ENCODE measurements around the gene MRC2. TPM values are rescaled to one million over a fixed set of nuclear protein-coding genes. Genes with fewer than 3 reads are reported as not detected.

The MRC2 gene
- total and polyA plus RNA-seq, 2 of the 13 experiments (the other 11 are each of a cell fraction or from before 2014, with no cell fraction given), result not detected

- H3K27ac ChIP-seq (ENCODE audit: extremely low read length, insufficient read depth, low read length), result no peak overlapping the region
- no peaks in the 10 kb centered on the region for H4K20me1 ChIP-seq (ENCODE audit: insufficient read depth, low read length)
- H3K79me2 ChIP-seq (ENCODE audit: insufficient read depth, low read length), result no peaks in the 10 kb centered on the region
- no peaks in the 10 kb centered on the region for H3K27me3 ChIP-seq (ENCODE audit: control insufficient read depth in 1 of 2, insufficient read depth in 2 of 2, low read length in 2 of 2)
- no peak overlapping the region for H3K4me3 ChIP-seq (replicated peaks in 1 of 3; ENCODE audit: insufficient read depth in 1 of 3, low read depth in 2 of 3, low read length in 3 of 3)
- DNase-seq (ENCODE audit: low spot score) (no peak), FAIRE-seq (no peak), ATAC-seq (peak; percentile 26; the same call in 2 of the 3 replicates)
- 94% methylated on average over 9 of the region's 9 CpGs for WGBS (ENCODE audit: low lambda C conversion rate)
- intact Hi-C loops (cut with micrococcal nuclease; ENCODE audit: unreplicated experiment) (no loop called here), in situ Hi-C loops (cut with HindIII; ENCODE audit: extremely low pct_ligation_motif_present, low pct_unique_long_range_greater_than_20kb) (no loop called here)
- no peak overlapping the region for H2AFZ ChIP-seq (ENCODE audit: low read length)
- H3K9me3 ChIP-seq (ENCODE audit: low read length), result no peaks in the 10 kb centered on the region
- no peak overlapping the region for H3K4me2 ChIP-seq (ENCODE audit: low read depth, low read length)
- TF ChIP-seq CTCF (CRISPR knock-in tag; IDR thresholded peaks at IDR 0.05) (peak; percentile 33; the same call in 1 of the 2 replicates), ZNF598 (CRISPR knock-in tag; IDR thresholded peaks at IDR 0.05; ENCODE audit: borderline replicate concordance) (no peak), ZNF10 (CRISPR knock-in tag; IDR thresholded peaks at IDR 0.05; ENCODE audit: borderline replicate concordance, low read depth) (no peak), STAG1 (CRISPR knock-in tag; IDR thresholded peaks at IDR 0.05) (0 out of 2 replicates have a peak, but pooled peaks have one; percentile 16), DBP (CRISPR knock-in tag; IDR thresholded peaks at IDR 0.05; ENCODE audit: not compliant biosample characterization) (no peak), ZNF143 (CRISPR knock-in tag; IDR thresholded peaks at IDR 0.05) (no peak), ISX (CRISPR knock-in tag; conservative IDR thresholded peaks at IDR 0.05) (no peak), KMT2A (CRISPR knock-in tag; IDR thresholded peaks at IDR 0.05) (no peak), POGZ (CRISPR knock-in tag; IDR thresholded peaks at IDR 0.05) (no peak)
- no peaks in the 10 kb centered on the region for H3K4me1 ChIP-seq (ENCODE audit: insufficient read depth, low read length)
- H3K9ac ChIP-seq (ENCODE audit: insufficient read depth, low read depth, low read length), result no peak overlapping the region
- POLR2A ChIA-PET, result no interaction called here
- CTCF ChIA-PET (ENCODE audit: low intra/inter-chr PET ratio, low total read pairs), result no interaction called here
- peaks cover 9 to 69% of the 10 kb centered on the region in 2 experiments; a peak in 4 of 5 replicates for H3K36me3 ChIP-seq (replicated peaks in 1 of 2; ENCODE audit: control insufficient read depth in 1 of 2, insufficient read depth in 2 of 2, low read length in 2 of 2)
- BruUV-seq (replicated peaks), result no TSS peak
Measured at GRCh38 chr17:62592341-62593099, 35.0 kb upstream of the MRC2 start.

Data from HepG2 (cell line).